GM10847 (cell line): Measurements from ENCODE around the gene GDF2.

Source experiments
- POLR2A ChIP-seq: IDR thresholded peaks from 2 replicates; pipeline ENCODE4 v1.6.1; 2011; ENCODE audit not compliant: insufficient read length; ENCODE audit errors: extremely low read depth

GDF2 gene

GRCh38 chr10:47349516-47349915 is 27.3 kb downstream of the GDF2 start:
- TF ChIP-seq POLR2A, result no peak

GRCh38 chr10:47349941-47350371 is 27.7 kb downstream of the GDF2 start:
- no peak for TF ChIP-seq POLR2A

GRCh38 chr10:47350671-47351640 is 28.7 kb downstream of the GDF2 start:
- no peak for TF ChIP-seq POLR2A

GRCh38 chr10:47351899-47352815 is 29.9 kb downstream of the GDF2 start:
- TF ChIP-seq POLR2A, result no peak

- TF ChIP-seq POLR2A, result no peak
Measured at GRCh38 chr10:47353351-47353750, 31.1 kb downstream of the GDF2 start.

- no peak for TF ChIP-seq POLR2A
Measured at GRCh38 chr10:47354165-47354564, 31.9 kb downstream of the GDF2 start.

- TF ChIP-seq POLR2A, result no peak
Measured at GRCh38 chr10:47354900-47355299, 32.6 kb downstream of the GDF2 start.

GRCh38 chr10:47356708-47357107 is 34.5 kb downstream of the GDF2 start:
- no peak for TF ChIP-seq POLR2A

GRCh38 chr10:47357131-47357582 is 34.9 kb downstream of the GDF2 start:
- no peak for TF ChIP-seq POLR2A

GRCh38 chr10:47357911-47358310 is 35.7 kb downstream of the GDF2 start:
- no peak for TF ChIP-seq POLR2A

GRCh38 chr10:47358457-47358856 is 36.2 kb downstream of the GDF2 start:
- no peak for TF ChIP-seq POLR2A

- TF ChIP-seq POLR2A, result no peak
Measured at GRCh38 chr10:47359101-47359500, 36.8 kb downstream of the GDF2 start.

- TF ChIP-seq POLR2A, result no peak
Measured at GRCh38 chr10:47359626-47360418, 37.6 kb downstream of the GDF2 start.

GRCh38 chr10:47360419-47361040 is 38.3 kb downstream of the GDF2 start:
- no peak for TF ChIP-seq POLR2A
